CD8-positive, alpha-beta memory T cell (primary cell): ENCODE results near the gene UCN. TPM values are rescaled to one million over a fixed set of nuclear protein-coding genes. Genes with fewer than 3 reads are reported as not detected.

Experiments
- CTCF ChIA-PET: fragments of 350-600 bp; sonication (Branson Sonifier 250); formaldehyde crosslinking; loops from one replicate; lab custom pipeline; 2021; ENCODE audit warnings: antibody characterized with exemption; lab: Charles Lee
- POLR2A ChIA-PET: fragments of 350-600 bp; sonication (Branson Sonifier 250); formaldehyde crosslinking; loops from one replicate; lab custom pipeline; 2021; ENCODE audit warnings: antibody characterized with exemption; lab: Charles Lee
- DNase-seq, 5 donors: peaks; one replicate each; pipeline versions ENCODE4 v3.0.0 to v3.0.0-alpha.2; 2020 to 2022; ENCODE audit warnings: mixed read lengths in 1 of 5
- H3K27ac ChIP-seq: one replicate; pipeline ENCODE4 v1.7.0; 2013; ENCODE audit warnings: low read depth, mild to moderate bottlenecking, low read length, moderate library complexity
- H3K27me3 ChIP-seq: 2 replicates; pipeline ENCODE4 v1.7.0; 2013; ENCODE audit warnings: low read length, mild to moderate bottlenecking; ENCODE audit not compliant: insufficient read depth, poor library complexity, severe bottlenecking
- H3K36me3 ChIP-seq: 2 replicates; pipeline ENCODE4 v1.7.0; 2013; ENCODE audit warnings: mild to moderate bottlenecking, low read length, moderate library complexity; ENCODE audit not compliant: insufficient read depth
- H3K4me1 ChIP-seq: 2 replicates; pipeline ENCODE4 v1.7.0; 2013; ENCODE audit warnings: mild to moderate bottlenecking, low read length, moderate library complexity; ENCODE audit not compliant: insufficient read depth
- H3K4me3 ChIP-seq: 2 replicates; pipeline ENCODE4 v1.7.0; 2013; ENCODE audit warnings: mild to moderate bottlenecking, low read length
- H3K9me3 ChIP-seq: 2 replicates; pipeline ENCODE4 v1.7.0; 2013; ENCODE audit warnings: mild to moderate bottlenecking, low read length
- H3K27ac Mint-ChIP-seq, 8 donors: one replicate each; pipeline ENCODE4 v1.8.0; 2020 to 2021; ENCODE audit warnings: mixed read lengths in 8 of 8, mild to moderate bottlenecking in 6 of 8, inconsistent platforms in 3 of 8, moderate library complexity in 3 of 8
- H3K27me3 Mint-ChIP-seq, 2 donors: one replicate each; pipeline ENCODE4 v1.8.0; 2020 to 2021; ENCODE audit warnings: mixed read lengths in 2 of 2, mild to moderate bottlenecking in 1 of 2, moderate library complexity in 1 of 2
- H3K36me3 Mint-ChIP-seq, 3 donors: one replicate each; pipeline ENCODE4 v1.8.0; 2020 to 2021; ENCODE audit warnings: mixed read lengths in 3 of 3, inconsistent platforms in 1 of 3, mild to moderate bottlenecking in 1 of 3
- H3K4me1 Mint-ChIP-seq, 3 donors: one replicate each; pipeline ENCODE4 v1.8.0; 2020 to 2021; ENCODE audit warnings: mixed read lengths in 3 of 3, inconsistent platforms in 1 of 3, mild to moderate bottlenecking in 1 of 3
- H3K4me3 Mint-ChIP-seq, 7 donors: one replicate each; pipeline ENCODE4 v1.8.0; 2020 to 2021; ENCODE audit warnings: mixed read lengths in 7 of 7, mild to moderate bottlenecking in 6 of 7, moderate library complexity in 4 of 7, inconsistent platforms in 2 of 7
- H3K9me3 Mint-ChIP-seq, 5 donors: one replicate each; pipeline ENCODE4 v1.8.0; 2020 to 2022; ENCODE audit warnings: mixed read lengths in 5 of 5, mild to moderate bottlenecking in 3 of 5, moderate library complexity in 2 of 5, inconsistent platforms in 1 of 5
- polyA plus RNA-seq: library from polyadenylated mRNA; unstranded; fragments of 300-500 nt; fragmentation: Illumina TruSeq; gene quantifications from one replicate; pipeline ENCODE4 v1.2.3, GENCODE V29; 2021
- total RNA-seq, 2 experiments: library from RNA; stranded (reverse); gene quantifications; one replicate each; pipeline ENCODE4 v1.2.3, GENCODE V29; 2021

Gene UCN
- total and polyA plus RNA-seq, 3 experiments from 2014 or later = 0.71 to 2.6 (median 1.7) TPM

GRCh38 chr2:27294928-27295327, 13.3 kb downstream of the UCN start:
- H3K27me3 ChIP-seq = no peaks in the 10 kb centered on the region
- no peak for DNase-seq

GRCh38 chr2:27291865-27292264, 16.4 kb downstream of the UCN start:
- Histone ChIP-seq H3K36me3 (no peaks in the 10 kb centered on the region), H3K27me3 (no peaks in the 10 kb centered on the region), H3K4me1 (no peaks in the 10 kb centered on the region), H3K27ac (no peak overlapping the region), H3K4me3 (no peak overlapping the region), H3K9me3 (no peaks in the 10 kb centered on the region)
- peaks cover 6 to 44% of the 10 kb centered on the region in 2 donors for H3K27me3 Mint-ChIP-seq
- ChIA-PET POLR2A (no interaction called here), CTCF (interaction anchor here (1.0 to 2.7 kb wide), 2 partner anchors 11 to 330 kb away, joined by 3 to 16 read pairs; no protein-coding TSS in a partner anchor)
- DNase-seq = no peak
- H3K27ac Mint-ChIP-seq = no peak overlapping the region
- no peak overlapping the region for H3K4me3 Mint-ChIP-seq
- no peaks in the 10 kb centered on the region for H3K4me1 Mint-ChIP-seq
- H3K36me3 Mint-ChIP-seq = no peaks in the 10 kb centered on the region
- H3K9me3 Mint-ChIP-seq = no peaks in the 10 kb centered on the region

More at GRCh38 chr2:27294928-27295327, 13.3 kb downstream of the UCN start:
- Histone ChIP-seq H3K27ac (no peak overlapping the region), H3K4me1 (no peaks in the 10 kb centered on the region), H3K9me3 (no peaks in the 10 kb centered on the region), H3K36me3 (no peaks in the 10 kb centered on the region), H3K4me3 (no peak overlapping the region)
- Mint-ChIP-seq H3K4me1 (no peaks in the 10 kb centered on the region), H3K36me3 (no peaks in the 10 kb centered on the region), H3K9me3 (no peaks in the 10 kb centered on the region), H3K27me3 (peaks cover 10 to 46% of the 10 kb centered on the region in 2 donors), H3K27ac (no peak overlapping the region), H3K4me3 (no peak overlapping the region)
- CTCF ChIA-PET = interaction anchor here (1.2 kb wide), 1 partner anchor 9 kb away, joined by 4 read pairs; no protein-coding TSS in a partner anchor
- POLR2A ChIA-PET = no interaction called here

GRCh38 chr2:27290549-27290948, 17.7 kb downstream of the UCN start:
- ChIA-PET POLR2A (no interaction called here), CTCF (interaction anchor here (1.1 to 3.3 kb wide), 2 partner anchors 13 to 329 kb away, joined by 3 to 19 read pairs; no protein-coding TSS in a partner anchor)
- Mint-ChIP-seq H3K27ac (no peak overlapping the region), H3K4me1 (no peaks in the 10 kb centered on the region), H3K36me3 (no peaks in the 10 kb centered on the region), H3K27me3 (peaks cover 6 to 42% of the 10 kb centered on the region in 2 donors), H3K4me3 (no peak overlapping the region), H3K9me3 (no peaks in the 10 kb centered on the region)
- Histone ChIP-seq H3K27ac (no peak overlapping the region), H3K27me3 (no peaks in the 10 kb centered on the region), H3K4me3 (no peak overlapping the region), H3K4me1 (no peaks in the 10 kb centered on the region), H3K9me3 (no peaks in the 10 kb centered on the region), H3K36me3 (no peaks in the 10 kb centered on the region)
- no peak for DNase-seq

- H3K9me3 ChIP-seq = no peaks in the 10 kb centered on the region
- ChIA-PET CTCF (interaction anchor here (1.5 to 3.3 kb wide), 3 partner anchors 9 to 24 kb away, joined by 5 to 19 read pairs (median 6); no protein-coding TSS in a partner anchor), POLR2A (no interaction called here)
- H3K4me3 ChIP-seq = no peak overlapping the region
- Mint-ChIP-seq H3K36me3 (no peaks in the 10 kb centered on the region), H3K27me3 (peaks cover 13 to 52% of the 10 kb centered on the region in 2 donors), H3K27ac (no peak overlapping the region), H3K4me1 (no peaks in the 10 kb centered on the region), H3K4me3 (no peak overlapping the region), H3K9me3 (no peaks in the 10 kb centered on the region)
- no peaks in the 10 kb centered on the region for H3K36me3 ChIP-seq
- DNase-seq = no peak
- H3K27me3 ChIP-seq = no peaks in the 10 kb centered on the region
- no peaks in the 10 kb centered on the region for H3K4me1 ChIP-seq
- H3K27ac ChIP-seq = no peak overlapping the region
Measured at GRCh38 chr2:27288610-27289009, 19.6 kb downstream of the UCN start.

- H3K27ac ChIP-seq = no peak overlapping the region
- H3K27me3 ChIP-seq = no peaks in the 10 kb centered on the region
- Mint-ChIP-seq H3K36me3 (no peaks in the 10 kb centered on the region), H3K4me3 (no peak overlapping the region), H3K4me1 (no peaks in the 10 kb centered on the region), H3K9me3 (no peaks in the 10 kb centered on the region), H3K27ac (no peak overlapping the region), H3K27me3 (peaks cover 15 to 60% of the 10 kb centered on the region in 2 donors)
- no peaks in the 10 kb centered on the region for H3K9me3 ChIP-seq
- DNase-seq = no peak
- no peak overlapping the region for H3K4me3 ChIP-seq
- ChIA-PET CTCF (interaction anchor here (0.9 to 2.3 kb wide), 2 partner anchors 116 to 324 kb away, joined by 3 to 5 read pairs; no protein-coding TSS in a partner anchor), POLR2A (no interaction called here)
- H3K4me1 ChIP-seq = no peaks in the 10 kb centered on the region
- H3K36me3 ChIP-seq = no peaks in the 10 kb centered on the region
Measured at GRCh38 chr2:27285481-27285880, 22.8 kb downstream of the UCN start.

GRCh38 chr2:27284996-27285395, 23.2 kb downstream of the UCN start:
- CTCF ChIA-PET = interaction anchor here (0.6 to 2.3 kb wide), 3 partner anchors 115 to 323 kb away, joined by 3 to 5 read pairs (median 3); no protein-coding TSS in a partner anchor
- no peak overlapping the region for H3K4me3 Mint-ChIP-seq

GRCh38 chr2:27282892-27283291, 25.4 kb downstream of the UCN start:
- no peaks in the 10 kb centered on the region for H3K36me3 ChIP-seq
- no peaks in the 10 kb centered on the region for H3K9me3 ChIP-seq
- H3K4me1 ChIP-seq = no peaks in the 10 kb centered on the region
- peaks cover 17 to 61% of the 10 kb centered on the region in 2 donors for H3K27me3 Mint-ChIP-seq
- no peak overlapping the region for H3K4me3 Mint-ChIP-seq
- H3K27ac ChIP-seq = no peak overlapping the region
- ChIA-PET POLR2A (no interaction called here), CTCF (interaction anchor here (0.7 to 4.7 kb wide), 5 partner anchors 20 to 322 kb away, joined by 3 to 84 read pairs (median 10); no protein-coding TSS in a partner anchor)
- no peak overlapping the region for H3K4me3 ChIP-seq
- peaks cover 2 to 5% (median 4%) of the 10 kb centered on the region in 3 donors for H3K4me1 Mint-ChIP-seq
- no peak overlapping the region for H3K27ac Mint-ChIP-seq
- no peaks in the 10 kb centered on the region for H3K9me3 Mint-ChIP-seq
- no peak for DNase-seq
- H3K27me3 ChIP-seq = no peaks in the 10 kb centered on the region
- no peaks in the 10 kb centered on the region for H3K36me3 Mint-ChIP-seq

More at GRCh38 chr2:27284996-27285395, 23.2 kb downstream of the UCN start:
- peaks cover under 1 to 2% (median 1%) of the 10 kb centered on the region in 3 donors for H3K4me1 Mint-ChIP-seq
- H3K36me3 Mint-ChIP-seq = no peaks in the 10 kb centered on the region
- no peak for DNase-seq
- H3K27me3 Mint-ChIP-seq = peaks cover 15 to 65% of the 10 kb centered on the region in 2 donors
- no peaks in the 10 kb centered on the region for H3K9me3 ChIP-seq
- H3K9me3 Mint-ChIP-seq = no peaks in the 10 kb centered on the region
- no peaks in the 10 kb centered on the region for H3K36me3 ChIP-seq
- no peaks in the 10 kb centered on the region for H3K4me1 ChIP-seq
- H3K27ac ChIP-seq = no peak overlapping the region
- POLR2A ChIA-PET = no interaction called here
- H3K27ac Mint-ChIP-seq = no peak overlapping the region
- no peak overlapping the region for H3K4me3 ChIP-seq
- H3K27me3 ChIP-seq = no peaks in the 10 kb centered on the region

GRCh38 chr2:27281855-27282559, 26.2 kb downstream of the UCN start, which contains the start of gene TRIM54:
TSS of gene TRIM54 (plus strand) at chr2:27282429. CDS start at chr2:27282732, 303 bp downstream.
- H3K4me3 ChIP-seq = no peak within 1 kb of the TSS
- DNase-seq = no peak
- H3K4me3 Mint-ChIP-seq = no peak within 1 kb of the TSS
- CTCF ChIA-PET = interaction anchor here (1.2 to 4.7 kb wide), 4 partner anchors 17 to 321 kb away, joined by 10 to 84 read pairs (median 42); partner anchors contain the start of gene SLC30A3
- H3K27ac ChIP-seq = no peak within 1 kb of the TSS
- no peaks in the 10 kb centered on the region for H3K27me3 ChIP-seq
- H3K36me3 ChIP-seq = no peaks in the 10 kb centered on the region
- no peaks in the 10 kb centered on the region for H3K9me3 ChIP-seq
- no peaks in the 10 kb centered on the region for H3K36me3 Mint-ChIP-seq
- peak within 1 kb of the TSS in 1 of 8 donors; percentile 36 for H3K27ac Mint-ChIP-seq
- POLR2A ChIA-PET = interaction anchor here (0.6 kb wide), 1 partner anchor 201 kb away, joined by 4 read pairs; no protein-coding TSS in a partner anchor
- H3K4me1 Mint-ChIP-seq = peaks cover 2 to 5% (median 4%) of the 10 kb centered on the region in 3 donors
- H3K9me3 Mint-ChIP-seq = no peaks in the 10 kb centered on the region
- H3K4me1 ChIP-seq = no peaks in the 10 kb centered on the region
- peaks cover 20 to 65% of the 10 kb centered on the region in 2 donors for H3K27me3 Mint-ChIP-seq
